ENCODE measurements around the gene LZIC.

The LZIC gene

GRCh38 chr1:9886092-9886742 lies 57.0 kb downstream of the LZIC start:
- DNase-seq (ENCODE audit: low read depth) = no peak

- DNase-seq (ENCODE audit: low read depth) = no peak
Observed at GRCh38 chr1:9884805-9885204, 58.4 kb downstream of the LZIC start.

GRCh38 chr1:9883585-9884449 lies 59.4 kb downstream of the LZIC start:
- DNase-seq (ENCODE audit: low read depth) = no peak

GRCh38 chr1:9882945-9883303 lies 60.3 kb downstream of the LZIC start:
- DNase-seq (ENCODE audit: low read depth) = no peak

GRCh38 chr1:9882296-9882944 lies 60.8 kb downstream of the LZIC start:
- no peak for DNase-seq (ENCODE audit: low read depth)

GRCh38 chr1:9881838-9882249 lies 61.3 kb downstream of the LZIC start:
- peak; percentile 34 for DNase-seq (ENCODE audit: low read depth)
